K562 (cell line): ENCODE measurements around the gene SERPINB2.

Experiments
- CTCF ChIP-seq, 3 experiments: IDR thresholded peaks in 2 of 3; conservative IDR thresholded peaks in 1 of 3; 2 replicates each; pipeline ENCODE4 v1.5.1; 2011 to 2012; ENCODE audit warnings: low read length in 3 of 3, mild to moderate bottlenecking in 3 of 3, control low read depth in 2 of 3, improper control_type of control experiment in 1 of 3, inconsistent platforms in 1 of 3, low read depth in 1 of 3, mixed read lengths in 1 of 3, moderate library complexity in 1 of 3; ENCODE audit not compliant: insufficient read depth in 2 of 3
- E4F1 ChIP-seq: fragments of 250-450 bp; sonication (Bioruptor Pico); IDR thresholded peaks from 2 replicates; pipeline ENCODE4 v1.5.0; 2021; ENCODE audit warnings: mild to moderate bottlenecking, borderline replicate concordance
- POLR2A ChIP-seq: fragments of 450-650 bp; conservative IDR thresholded peaks from 2 replicates; pipeline ENCODE4 v1.6.1; 2016
- POLR2G ChIP-seq: fragments of 200-400 bp; formaldehyde crosslinking; IDR thresholded peaks from 2 replicates; pipeline ENCODE4 v1.6.1; 2017; ENCODE audit warnings: low read depth, mild to moderate bottlenecking, antibody characterized with exemption, low read length, moderate library complexity
- SMAD3 ChIP-seq: fragments of 450-650 bp; formaldehyde crosslinking; conservative IDR thresholded peaks from 2 replicates; pipeline ENCODE4 v1.4.0; 2020; ENCODE audit warnings: mild to moderate bottlenecking

- TF ChIP-seq E4F1 (CRISPR knock-in tag) (no peak), POLR2G (no peak), CTCF (IDR thresholded peaks at IDR 0.05 in 2 of 3, conservative IDR thresholded peaks at IDR 0.05 in 1 of 3; ENCODE audit: insufficient read depth in 2 of 3, low read depth in 1 of 3, low read length in 3 of 3) (no peak), SMAD3 (no peak), POLR2A (no peak)
Measured at GRCh38 chr18:63928331-63928730, 40.8 kb downstream of the SERPINB2 start.
